Suppressor macrophage treated with lipopolysaccharide for 4 hours (primary cell): ENCODE measurements around the gene SMARCB1.

Experiments
- DNase-seq: peaks from one replicate; pipeline ENCODE4 v3.0.0-alpha.2; 2020

The SMARCB1 gene

DNA sequence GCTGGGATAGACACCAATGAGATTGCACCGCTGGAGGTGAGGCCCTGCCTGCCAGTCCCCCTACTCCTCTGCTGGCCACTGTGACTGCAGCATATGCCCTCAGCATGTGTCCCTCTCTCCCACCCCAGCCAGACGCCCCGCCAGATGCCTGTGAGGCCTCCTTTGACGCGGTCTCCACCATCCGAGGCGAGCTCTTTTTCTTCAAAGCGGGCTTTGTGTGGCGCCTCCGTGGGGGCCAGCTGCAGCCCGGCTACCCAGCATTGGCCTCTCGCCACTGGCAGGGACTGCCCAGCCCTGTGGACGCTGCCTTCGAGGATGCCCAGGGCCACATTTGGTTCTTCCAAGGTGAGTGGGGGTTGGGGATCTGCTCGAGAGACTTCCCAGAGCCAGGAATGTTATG, 5.7 kb upstream of the SMARCB1 start:
- DNase-seq, result no peak

DNA sequence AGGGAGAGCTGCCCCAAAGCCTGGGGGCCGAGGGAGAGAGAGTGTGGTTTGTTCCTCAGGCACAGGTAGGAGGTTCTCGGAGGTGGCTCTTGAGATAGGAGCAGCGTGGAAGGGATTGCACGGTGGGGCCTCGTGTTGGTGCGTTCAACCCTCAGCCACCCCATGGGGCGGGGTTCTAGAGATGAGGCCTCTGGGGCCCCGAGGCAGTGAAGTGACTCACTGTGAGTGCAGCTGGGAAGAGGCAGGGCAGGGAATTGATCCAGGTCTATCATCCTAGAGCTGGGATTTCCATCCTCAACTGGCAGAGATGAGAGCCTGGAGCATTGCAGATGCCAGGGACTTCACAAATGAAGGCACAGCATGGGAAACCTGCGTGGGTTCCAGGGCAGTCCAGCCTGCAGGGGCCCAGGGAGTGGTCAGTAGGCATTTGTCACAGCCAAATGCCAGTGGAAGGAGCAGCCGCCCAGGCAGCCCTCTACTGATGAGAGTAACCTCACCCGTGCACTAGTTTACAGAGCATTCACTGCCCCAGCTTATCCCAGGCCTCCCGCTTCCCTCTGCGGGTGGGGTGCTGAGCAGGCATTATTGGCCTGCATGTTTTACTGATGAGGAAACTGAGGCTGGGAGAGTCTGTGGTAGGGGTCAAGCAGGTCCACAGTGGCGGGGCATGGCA, 5.1 kb upstream of the SMARCB1 start:
- no peak for DNase-seq

DNA sequence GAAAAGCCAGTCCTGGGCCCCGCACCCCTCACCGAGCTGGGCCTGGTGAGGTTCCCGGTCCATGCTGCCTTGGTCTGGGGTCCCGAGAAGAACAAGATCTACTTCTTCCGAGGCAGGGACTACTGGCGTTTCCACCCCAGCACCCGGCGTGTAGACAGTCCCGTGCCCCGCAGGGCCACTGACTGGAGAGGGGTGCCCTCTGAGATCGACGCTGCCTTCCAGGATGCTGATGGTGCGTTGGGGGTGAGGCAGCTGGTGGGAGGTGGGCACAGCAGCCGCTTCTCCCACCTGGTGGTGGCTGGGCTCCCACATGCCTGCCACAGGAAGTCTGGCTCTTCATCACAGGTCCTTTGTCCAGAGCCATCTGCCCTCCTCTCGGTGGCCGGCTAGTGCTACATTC, 4.5 kb upstream of the SMARCB1 start:
- DNase-seq, result no peak

GRCh38 chr22:23782703-23783102, 4.1 kb upstream of the SMARCB1 start:
- no peak for DNase-seq

DNA sequence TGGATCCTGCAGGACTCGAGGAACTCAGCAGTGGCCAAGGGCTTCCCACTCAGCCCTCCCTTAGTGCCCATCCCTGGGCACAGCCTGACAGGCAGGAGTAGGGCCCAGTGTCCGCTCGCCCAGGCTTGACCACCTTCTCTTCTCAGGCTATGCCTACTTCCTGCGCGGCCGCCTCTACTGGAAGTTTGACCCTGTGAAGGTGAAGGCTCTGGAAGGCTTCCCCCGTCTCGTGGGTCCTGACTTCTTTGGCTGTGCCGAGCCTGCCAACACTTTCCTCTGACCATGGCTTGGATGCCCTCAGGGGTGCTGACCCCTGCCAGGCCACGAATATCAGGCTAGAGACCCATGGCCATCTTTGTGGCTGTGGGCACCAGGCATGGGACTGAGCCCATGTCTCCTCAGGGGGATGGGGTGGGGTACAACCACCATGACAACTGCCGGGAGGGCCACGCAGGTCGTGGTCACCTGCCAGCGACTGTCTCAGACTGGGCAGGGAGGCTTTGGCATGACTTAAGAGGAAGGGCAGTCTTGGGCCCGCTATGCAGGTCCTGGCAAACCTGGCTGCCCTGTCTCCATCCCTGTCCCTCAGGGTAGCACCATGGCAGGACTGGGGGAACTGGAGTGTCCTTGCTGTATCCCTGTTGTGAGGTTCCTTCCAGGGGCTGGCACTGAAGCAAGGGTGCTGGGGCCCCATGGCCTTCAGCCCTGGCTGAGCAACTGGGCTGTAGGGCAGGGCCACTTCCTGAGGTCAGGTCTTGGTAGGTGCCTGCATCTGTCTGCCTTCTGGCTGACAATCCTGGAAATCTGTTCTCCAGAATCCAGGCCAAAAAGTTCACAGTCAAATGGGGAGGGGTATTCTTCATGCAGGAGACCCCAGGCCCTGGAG, 3.3 kb upstream of the SMARCB1 start:
- DNase-seq, result no peak

DNA sequence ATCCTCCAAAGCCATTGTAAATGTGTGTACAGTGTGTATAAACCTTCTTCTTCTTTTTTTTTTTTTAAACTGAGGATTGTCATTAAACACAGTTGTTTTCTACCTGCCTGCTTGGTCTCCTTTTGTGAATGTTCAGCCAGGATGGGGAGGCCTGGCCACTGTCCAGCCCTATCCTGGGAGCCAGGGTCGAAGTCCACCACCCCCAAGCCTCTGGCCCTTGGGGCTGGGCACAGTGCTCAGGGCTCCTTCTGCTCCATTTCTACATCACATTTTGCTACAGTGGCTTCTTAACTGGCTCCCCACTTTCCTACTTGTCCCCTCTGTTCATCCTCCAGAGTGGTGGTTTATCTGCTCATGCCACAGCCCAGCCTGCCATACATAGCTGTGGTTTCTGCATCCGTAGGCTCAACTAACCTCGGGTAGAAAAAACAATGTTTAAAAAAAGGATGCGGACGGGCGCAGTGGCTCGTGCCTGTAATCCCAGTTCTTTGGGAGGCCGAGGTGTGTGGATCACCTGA, 2.5 kb upstream of the SMARCB1 start:
- DNase-seq, result no peak

GRCh38 chr22:23786261-23786710, 480 bp upstream of the SMARCB1 start:
- no peak for DNase-seq

DNA sequence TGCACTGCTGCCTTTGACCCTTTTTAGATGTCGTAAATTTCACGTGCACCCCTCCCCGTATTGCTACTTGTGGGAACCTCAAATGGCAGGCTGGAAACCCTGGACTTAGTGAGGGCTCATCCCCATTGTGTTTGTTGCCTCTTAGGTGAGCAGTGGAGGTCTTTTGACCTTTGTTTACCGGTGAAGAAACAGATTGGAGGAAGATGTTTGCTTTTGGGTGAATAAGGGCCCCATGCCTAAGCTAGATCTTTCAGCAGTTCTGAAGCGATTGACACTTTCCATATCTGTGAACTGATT, 782 bp downstream of the SMARCB1 start:
- DNase-seq, result no peak

GRCh38 chr22:23787910-23788309, 1.1 kb downstream of the SMARCB1 start:
- DNase-seq, result no peak

DNA sequence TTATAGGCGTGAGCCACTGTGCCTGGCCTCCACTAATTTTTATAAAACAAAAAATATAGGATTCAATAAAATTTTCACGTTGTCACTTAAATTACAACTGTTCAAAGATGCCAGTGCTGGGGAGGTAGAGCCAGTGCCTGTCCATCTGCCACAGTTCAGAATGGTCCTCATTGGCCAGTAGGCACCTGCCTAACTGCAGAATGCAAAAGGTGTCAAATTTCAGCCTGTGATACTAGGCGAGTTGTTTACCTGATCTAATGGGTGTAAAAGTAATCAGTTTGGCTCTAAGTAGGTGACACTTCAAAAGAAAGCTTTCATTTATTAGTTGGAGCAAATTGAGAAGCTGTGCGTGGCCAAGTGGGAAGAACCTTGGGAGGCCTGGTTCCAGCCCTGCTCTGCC, 2.4 kb downstream of the SMARCB1 start:
- DNase-seq, result no peak

GRCh38 chr22:23789638-23790037, 2.9 kb downstream of the SMARCB1 start:
- DNase-seq, result no peak

DNA sequence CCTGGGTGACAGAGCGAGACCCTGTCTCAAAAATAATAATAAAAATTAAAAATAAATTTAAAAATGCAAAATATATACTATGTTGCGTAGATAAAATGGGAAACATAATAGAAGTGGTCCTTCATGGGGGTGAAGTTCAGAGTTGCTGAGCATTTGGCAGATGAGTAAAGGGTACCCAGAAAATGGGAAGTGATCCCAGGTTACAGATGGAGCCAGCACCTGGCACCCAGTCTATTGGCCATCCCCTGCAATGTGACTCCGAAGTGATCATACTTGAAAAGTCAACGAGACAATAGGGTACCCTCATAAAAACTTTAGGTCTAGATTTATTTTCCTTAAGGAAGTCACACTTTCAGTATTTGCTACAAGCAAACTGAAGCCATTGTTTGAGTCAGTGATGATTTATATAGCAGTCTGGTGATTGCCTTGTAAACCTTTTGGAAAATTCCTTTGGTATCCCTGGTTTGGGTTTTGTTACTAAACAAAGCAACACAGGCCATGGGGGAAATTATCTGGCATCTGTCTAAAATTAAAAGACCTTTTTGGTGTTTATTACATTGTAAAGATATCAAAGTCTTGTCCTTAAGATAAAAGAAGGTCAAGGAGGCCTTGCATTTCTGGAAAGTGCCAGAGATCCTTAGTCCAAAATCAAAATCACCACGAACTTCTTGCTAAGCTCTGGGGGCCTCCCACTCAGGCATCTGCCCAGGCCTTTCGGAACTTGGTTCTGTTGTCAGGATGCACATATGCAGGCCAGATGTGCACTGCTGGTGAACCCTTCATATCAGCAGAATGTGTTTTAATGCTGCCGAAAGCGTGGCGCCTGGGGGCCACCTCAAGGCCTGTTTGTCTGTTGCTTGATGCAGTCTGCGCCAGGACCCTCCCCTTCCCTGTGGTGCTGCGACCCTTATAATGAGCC, 4.3 kb downstream of the SMARCB1 start:
- DNase-seq, result no peak

- no peak for DNase-seq
These were observed 5.2 kb downstream of the SMARCB1 start for GRCh38 chr22:23791738-23792645.

GRCh38 chr22:23793326-23793725, 6.6 kb downstream of the SMARCB1 start:
- no peak for DNase-seq

DNA sequence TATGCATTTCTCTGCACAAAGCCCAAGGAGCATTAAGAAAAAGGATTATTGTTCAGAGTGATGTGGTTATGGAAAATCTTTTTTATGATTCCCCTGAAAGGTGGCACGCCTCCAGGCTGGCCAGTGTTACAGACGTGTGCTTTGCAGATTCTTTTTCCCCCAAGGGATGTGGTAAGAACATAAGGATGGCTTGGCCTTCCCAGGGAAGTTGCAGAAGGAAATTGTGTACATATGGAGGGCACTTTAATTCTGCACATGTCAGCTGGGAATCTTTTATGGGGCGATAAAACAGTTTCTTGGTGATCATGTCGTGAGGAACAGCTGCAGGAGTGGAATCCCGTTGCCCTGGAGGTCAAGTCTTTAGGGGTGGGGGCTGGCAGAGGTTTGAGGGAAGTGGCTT, 9.7 kb downstream of the SMARCB1 start:
- DNase-seq, result no peak

DNA sequence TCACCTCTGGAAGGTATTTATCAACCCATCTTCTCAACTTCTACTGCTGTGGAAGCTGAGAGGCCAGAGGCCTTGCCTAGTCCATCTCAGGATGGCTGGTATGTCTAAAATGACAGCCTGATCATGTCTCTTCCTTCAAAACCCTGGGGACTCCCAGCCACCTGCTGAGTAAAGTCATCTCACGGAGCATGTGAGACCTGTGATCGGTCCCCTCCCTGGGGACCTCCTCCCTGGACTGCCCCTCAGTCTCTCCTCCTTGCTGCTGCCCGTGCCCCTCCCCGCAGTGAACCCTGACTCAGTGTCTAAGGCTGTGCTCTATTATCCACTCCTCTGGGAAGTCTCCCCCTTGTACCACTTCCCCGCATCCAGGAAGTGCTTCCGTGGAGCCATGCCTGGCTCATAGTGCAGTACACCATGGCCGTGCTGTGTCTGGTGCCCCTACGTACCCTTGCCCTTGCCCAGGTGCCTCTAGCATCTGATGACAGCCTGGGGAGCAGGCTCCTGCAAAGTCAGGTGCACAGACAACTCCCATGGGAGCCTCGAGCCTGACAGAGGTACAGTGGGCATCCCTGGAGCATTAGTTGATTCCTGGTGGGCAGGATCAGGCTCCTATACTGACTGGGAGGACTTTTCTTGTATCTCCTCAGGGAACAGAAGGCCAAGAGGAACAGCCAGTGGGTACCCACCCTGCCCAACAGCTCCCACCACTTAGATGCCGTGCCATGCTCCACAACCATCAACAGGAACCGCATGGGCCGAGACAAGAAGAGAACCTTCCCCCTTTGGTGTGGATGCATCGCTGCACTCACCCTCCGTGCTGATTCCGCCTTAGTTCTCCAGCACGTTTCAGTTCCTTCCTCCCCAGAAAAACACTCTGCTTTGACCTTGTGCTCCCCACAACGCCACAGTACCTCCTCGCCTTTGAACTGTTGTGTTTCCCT, 13.8 kb downstream of the SMARCB1 start:
- DNase-seq, result no peak

DNA sequence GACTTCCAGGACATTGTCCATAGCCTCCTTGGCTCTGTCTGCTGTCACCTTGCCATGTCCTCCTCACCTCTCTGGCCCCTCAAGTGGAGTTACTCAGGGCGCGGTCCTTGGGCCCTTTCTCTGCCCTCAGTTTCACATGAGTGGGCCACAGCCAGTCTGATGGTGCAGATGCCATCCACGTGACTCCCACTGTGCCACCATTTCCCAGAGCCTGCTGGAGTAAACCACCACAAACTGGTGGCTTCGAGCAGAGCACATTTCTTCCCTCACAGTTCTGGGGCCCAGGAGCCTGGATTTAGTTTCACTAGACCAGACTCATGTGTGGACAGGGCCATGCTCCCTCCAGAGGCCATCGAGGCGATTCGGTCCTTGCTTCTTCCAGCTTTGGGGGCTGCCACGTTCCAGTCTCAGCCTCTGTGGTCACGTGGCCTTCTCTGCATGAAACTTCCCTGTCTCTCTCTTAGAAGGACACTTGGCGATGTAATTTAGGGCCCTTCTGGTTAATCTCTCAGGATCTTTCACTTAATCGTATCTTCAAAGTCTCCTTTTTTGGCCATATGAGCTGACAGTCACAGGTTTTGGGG, 14.6 kb downstream of the SMARCB1 start:
- DNase-seq, result no peak

DNA sequence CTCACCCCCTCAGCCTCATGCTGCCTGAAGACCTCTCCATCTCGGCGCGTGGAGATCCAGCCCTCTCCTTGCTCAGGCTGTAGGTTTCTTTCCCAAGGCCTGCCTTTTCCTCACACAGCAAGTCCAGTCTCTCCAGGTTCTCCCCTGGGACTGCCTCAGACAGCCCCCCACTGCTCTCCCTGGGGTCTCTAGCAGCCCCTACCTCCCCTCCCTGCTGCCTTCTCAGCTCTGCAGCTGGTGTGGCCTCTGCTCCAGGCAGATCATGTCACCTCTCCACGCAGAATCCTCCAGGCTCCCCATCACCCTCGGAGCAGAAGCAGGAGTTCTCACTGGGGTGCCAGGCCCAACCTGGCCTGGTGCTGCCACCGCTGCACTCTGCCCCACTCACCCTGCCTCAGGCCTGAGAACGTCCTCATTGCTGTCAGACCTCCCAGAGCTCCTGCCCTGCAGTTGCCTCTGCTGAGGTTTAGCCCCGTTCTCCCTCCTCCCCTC, 15.2 kb downstream of the SMARCB1 start:
- DNase-seq, result no peak

GRCh38 chr22:23803001-23803819, 16.4 kb downstream of the SMARCB1 start:
- no peak for DNase-seq
